ENCODE results near the gene CTF1.

DNA sequence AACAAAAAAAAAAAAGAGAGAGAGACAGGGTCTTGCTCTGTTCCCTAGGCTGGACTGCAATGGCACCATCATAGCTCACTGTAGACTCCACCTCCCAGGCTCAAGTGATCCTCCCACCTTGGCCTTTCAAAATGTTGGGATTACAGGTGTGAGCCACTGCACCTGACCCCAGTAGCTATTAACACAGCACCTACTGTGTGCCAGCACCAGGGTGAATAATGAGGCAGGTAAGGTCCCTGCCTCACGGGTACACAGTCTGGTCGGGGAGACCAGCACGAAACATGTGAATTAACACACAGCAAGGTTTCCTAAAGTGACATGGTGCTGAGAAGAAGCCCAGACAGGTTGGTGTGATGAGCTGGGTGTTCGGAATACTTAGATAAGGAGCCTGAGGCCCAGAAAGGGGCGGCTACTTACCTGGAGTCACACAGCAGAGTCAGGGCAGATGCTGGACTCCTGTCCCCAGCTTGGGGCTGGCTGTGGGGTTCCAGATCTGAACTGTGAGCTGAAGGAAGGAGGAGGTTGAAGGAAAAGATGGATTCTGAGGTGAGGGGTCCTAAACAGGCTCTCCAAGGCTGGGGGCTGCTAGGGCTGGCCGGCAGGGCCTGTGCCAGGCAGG is 16.5 kb downstream of the CTF1 start:
- TF ChIP-seq, protein P1, sequence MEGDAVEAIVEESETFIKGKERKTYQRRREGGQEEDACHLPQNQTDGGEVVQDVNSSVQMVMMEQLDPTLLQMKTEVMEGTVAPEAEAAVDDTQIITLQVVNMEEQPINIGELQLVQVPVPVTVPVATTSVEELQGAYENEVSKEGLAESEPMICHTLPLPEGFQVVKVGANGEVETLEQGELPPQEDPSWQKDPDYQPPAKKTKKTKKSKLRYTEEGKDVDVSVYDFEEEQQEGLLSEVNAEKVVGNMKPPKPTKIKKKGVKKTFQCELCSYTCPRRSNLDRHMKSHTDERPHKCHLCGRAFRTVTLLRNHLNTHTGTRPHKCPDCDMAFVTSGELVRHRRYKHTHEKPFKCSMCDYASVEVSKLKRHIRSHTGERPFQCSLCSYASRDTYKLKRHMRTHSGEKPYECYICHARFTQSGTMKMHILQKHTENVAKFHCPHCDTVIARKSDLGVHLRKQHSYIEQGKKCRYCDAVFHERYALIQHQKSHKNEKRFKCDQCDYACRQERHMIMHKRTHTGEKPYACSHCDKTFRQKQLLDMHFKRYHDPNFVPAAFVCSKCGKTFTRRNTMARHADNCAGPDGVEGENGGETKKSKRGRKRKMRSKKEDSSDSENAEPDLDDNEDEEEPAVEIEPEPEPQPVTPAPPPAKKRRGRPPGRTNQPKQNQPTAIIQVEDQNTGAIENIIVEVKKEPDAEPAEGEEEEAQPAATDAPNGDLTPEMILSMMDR (IDR thresholded peaks at IDR 0.05), result no peak
- no peak for TF ChIP-seq EP300 (IDR thresholded peaks at IDR 0.05)
- TF ChIP-seq POLR2A (IDR thresholded peaks at IDR 0.05), result no peak
- TF ChIP-seq POLR2AphosphoS5 (IDR thresholded peaks at IDR 0.05), result no peak
